Duodenal mucosa (tissue), 2 donors: Measurements from ENCODE around the gene SKAP2.

Experiments used
- H3K27ac ChIP-seq: one replicate; pipeline ENCODE4 v1.7.0; 2013; ENCODE audit warnings: low read depth, low read length
- H3K27me3 ChIP-seq, 2 donors: one replicate each; pipeline ENCODE4 v1.7.0; 2013; ENCODE audit warnings: low read length in 2 of 2, control low read depth in 1 of 2; ENCODE audit not compliant: insufficient read depth in 2 of 2, control insufficient read depth in 1 of 2
- H3K36me3 ChIP-seq, 2 donors: one replicate each; pipeline ENCODE4 v1.7.0; 2013; ENCODE audit warnings: low read length in 2 of 2, control low read depth in 1 of 2; ENCODE audit not compliant: insufficient read depth in 2 of 2, control insufficient read depth in 1 of 2
- H3K4me1 ChIP-seq, 2 donors: one replicate each; pipeline ENCODE4 v1.7.0; 2013; ENCODE audit warnings: low read length in 2 of 2, control low read depth in 1 of 2; ENCODE audit not compliant: insufficient read depth in 2 of 2, control insufficient read depth in 1 of 2
- H3K4me3 ChIP-seq, 2 donors: one replicate each; pipeline ENCODE4 v1.7.0; 2013; ENCODE audit warnings: low read length in 2 of 2, low read depth in 1 of 2
- H3K9ac ChIP-seq, 2 donors: one replicate each; pipeline ENCODE4 v1.7.0; 2013; ENCODE audit warnings: low read length in 2 of 2, low read depth in 1 of 2
- H3K9me3 ChIP-seq, 2 donors: one replicate each; pipeline ENCODE4 v1.7.0; 2013; ENCODE audit warnings: low read length in 2 of 2, control low read depth in 1 of 2; ENCODE audit not compliant: control insufficient read depth in 1 of 2

Gene SKAP2

DNA sequence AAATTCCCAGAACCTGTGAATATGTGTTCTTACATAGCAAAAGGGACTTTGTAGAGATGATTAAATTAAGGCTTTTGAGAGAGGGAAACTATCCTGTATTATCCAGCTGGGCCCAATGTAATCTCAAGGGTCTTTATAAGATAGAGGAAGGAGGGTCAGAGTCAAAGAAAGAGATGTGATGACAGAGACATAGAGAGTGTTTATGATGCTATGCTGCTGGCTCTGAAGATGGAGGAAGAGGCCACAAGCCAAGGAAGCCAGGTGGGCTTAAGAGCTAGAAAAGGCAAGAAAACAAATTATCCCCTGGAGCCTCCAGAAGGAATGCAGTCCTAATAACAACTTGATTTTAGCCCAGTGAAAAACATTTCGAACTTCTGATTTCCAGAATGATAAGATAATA, 15.3 kb upstream of the SKAP2 start:
- no peaks in the 10 kb centered on the region for H3K9me3 ChIP-seq
- no peak overlapping the region for H3K4me3 ChIP-seq
- no peaks in the 10 kb centered on the region for H3K4me1 ChIP-seq
- no peak overlapping the region for H3K9ac ChIP-seq
- no peaks in the 10 kb centered on the region for H3K27me3 ChIP-seq
- no peaks in the 10 kb centered on the region for H3K36me3 ChIP-seq
- no peak overlapping the region for H3K27ac ChIP-seq

DNA sequence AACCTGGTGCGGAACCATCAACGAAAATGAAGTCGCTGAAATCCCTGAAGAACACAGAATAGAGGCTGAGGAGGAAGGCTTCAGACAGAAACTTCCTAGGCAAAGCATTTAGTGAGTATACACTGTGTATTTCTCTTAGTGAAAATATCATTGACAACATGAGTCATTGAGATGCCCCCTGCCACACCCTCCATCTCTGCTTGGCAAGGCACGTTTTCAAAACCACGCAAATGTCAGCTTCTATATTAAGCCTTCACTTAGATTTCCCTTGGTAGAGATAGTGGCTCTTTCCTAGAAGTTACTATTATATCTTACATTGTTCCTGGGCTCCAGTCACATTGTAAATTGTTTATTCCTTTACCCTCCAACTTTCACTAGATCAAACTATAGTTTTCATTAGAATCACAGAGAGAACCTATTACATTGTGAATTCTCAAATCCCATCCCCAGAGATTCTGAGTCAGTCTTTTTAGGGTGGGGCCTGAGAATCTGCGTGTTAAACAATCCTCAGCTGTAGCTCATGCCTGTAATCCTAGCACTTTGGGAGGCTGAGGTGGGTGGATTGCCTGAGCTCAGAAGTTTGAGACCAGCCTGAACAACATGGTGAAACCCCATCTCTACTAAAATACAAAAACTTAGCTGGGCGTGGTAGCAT, 4.6 kb upstream of the SKAP2 start:
- Histone ChIP-seq H3K36me3 (no peaks in the 10 kb centered on the region), H3K4me3 (no peak overlapping the region), H3K9me3 (no peaks in the 10 kb centered on the region), H3K27me3 (no peaks in the 10 kb centered on the region), H3K27ac (no peak overlapping the region), H3K4me1 (no peaks in the 10 kb centered on the region), H3K9ac (no peak overlapping the region)

DNA sequence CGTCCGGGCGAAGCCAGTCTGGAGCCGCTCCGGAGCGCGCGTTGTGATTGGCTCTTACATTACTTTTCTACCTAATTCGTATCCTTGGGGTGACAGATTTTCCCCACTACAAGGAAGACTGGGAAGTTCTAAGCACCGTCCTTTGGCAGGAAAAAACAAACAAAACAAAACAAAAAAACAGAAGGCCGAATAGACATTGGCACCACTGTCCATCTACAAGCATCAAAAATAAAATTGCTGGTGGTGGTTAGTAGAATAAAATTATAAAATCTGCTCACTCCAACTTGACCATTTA, 651 bp upstream of the SKAP2 start:
- H3K9ac ChIP-seq: peak overlapping the region; percentile 42 to 78

DNA sequence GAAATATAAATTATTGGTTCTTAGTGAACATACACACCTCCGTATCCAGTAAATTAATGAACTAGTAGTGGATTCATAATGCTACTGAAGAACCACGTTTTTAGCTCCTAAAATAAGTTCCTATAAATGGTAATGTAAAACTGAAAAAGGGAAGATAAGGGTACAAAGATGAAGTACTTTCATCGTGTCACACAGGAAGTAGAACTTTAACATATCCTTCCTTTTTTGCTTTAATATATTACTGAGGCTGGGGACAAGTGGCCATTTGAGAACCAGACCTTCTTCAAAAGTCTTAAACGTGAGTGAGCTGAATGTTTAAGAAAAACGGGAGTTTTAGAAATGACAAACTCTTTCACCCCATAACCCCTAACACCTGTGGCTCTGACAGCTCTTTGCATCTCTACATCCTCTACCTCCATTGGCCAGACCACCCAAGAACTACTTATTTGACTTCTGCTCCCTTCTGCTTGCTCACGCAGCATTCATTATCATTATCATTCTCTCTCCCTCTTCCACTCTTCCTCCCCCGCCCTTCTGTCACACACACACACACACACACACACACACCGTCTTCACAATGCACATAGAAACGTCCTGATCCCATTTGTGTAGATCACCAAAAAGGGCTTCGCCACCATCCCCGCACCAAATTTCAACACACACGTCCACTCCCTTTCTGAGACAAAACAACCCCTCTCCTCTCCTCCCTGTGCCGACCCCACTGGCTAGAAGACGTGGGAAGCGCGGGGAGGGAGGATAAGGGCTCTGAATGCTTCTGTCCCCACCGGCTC, 677 bp downstream of the SKAP2 start:
- no peaks in the 10 kb centered on the region for H3K36me3 ChIP-seq
- peaks cover 0 to 13% of the 10 kb centered on the region in 2 donors for H3K4me1 ChIP-seq
- H3K27me3 ChIP-seq: no peaks in the 10 kb centered on the region
- peak overlapping the region; percentile 94 for H3K27ac ChIP-seq
- H3K9ac ChIP-seq: peak overlapping the region; percentile 90 to 96
- no peaks in the 10 kb centered on the region for H3K9me3 ChIP-seq
- peak overlapping the region; percentile 94 to 95 for H3K4me3 ChIP-seq

More for the DNA sequence above, 651 bp upstream of the SKAP2 start:
- peaks cover 0 to 13% of the 10 kb centered on the region in 2 donors for H3K4me1 ChIP-seq
- peak overlapping the region; percentile 86 for H3K27ac ChIP-seq
- H3K36me3 ChIP-seq: no peaks in the 10 kb centered on the region
- H3K4me3 ChIP-seq: peak overlapping the region; percentile 94 to 95
- H3K9me3 ChIP-seq: no peaks in the 10 kb centered on the region
- H3K27me3 ChIP-seq: no peaks in the 10 kb centered on the region

DNA sequence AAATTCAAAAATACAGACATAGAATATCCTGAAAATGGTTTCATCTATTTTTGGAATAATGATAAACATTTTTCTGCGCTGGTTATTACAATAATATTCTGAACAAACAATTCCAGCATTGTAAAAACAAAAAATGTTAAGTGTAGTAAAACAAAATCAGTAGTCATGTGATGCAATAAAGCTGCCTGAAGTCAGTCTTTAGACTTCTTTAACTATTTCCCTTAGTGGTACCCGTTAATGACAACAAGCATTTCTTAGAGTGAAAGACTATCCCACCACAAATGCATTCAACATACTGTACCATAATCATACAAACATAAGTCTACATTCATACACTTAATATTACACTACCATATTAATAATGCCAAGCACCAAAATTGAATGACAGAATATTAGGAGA, 1.6 kb downstream of the SKAP2 start:
- H3K9me3 ChIP-seq: no peaks in the 10 kb centered on the region
- H3K36me3 ChIP-seq: no peaks in the 10 kb centered on the region
- no peak overlapping the region for H3K27ac ChIP-seq
- H3K4me1 ChIP-seq: peaks cover 0 to 13% of the 10 kb centered on the region in 2 donors
- no peaks in the 10 kb centered on the region for H3K27me3 ChIP-seq
- H3K4me3 ChIP-seq: peak overlapping the region in 1 of 2 donors; percentile 94
- H3K9ac ChIP-seq: no peak overlapping the region

DNA sequence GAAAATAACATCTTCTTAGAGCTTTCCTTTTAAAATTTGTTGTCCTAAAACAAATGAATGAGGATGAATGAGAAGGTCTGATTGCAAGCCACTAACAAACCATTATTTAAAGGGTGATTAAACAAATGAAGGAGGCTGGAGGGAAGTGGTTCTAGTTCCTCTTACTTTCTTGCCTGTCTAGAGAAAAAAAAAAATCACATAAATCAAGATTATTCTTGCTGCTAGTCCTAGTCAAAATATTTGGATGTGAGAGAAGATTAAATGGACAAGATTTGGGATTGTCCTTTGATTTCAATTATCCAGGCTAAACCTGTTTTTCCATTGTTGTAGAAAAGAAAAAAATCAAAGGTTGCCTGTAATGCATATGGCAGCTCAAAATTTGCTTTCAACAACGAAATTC, 3.3 kb downstream of the SKAP2 start:
- Histone ChIP-seq H3K27me3 (no peaks in the 10 kb centered on the region), H3K27ac (no peak overlapping the region), H3K9ac (no peak overlapping the region)

DNA sequence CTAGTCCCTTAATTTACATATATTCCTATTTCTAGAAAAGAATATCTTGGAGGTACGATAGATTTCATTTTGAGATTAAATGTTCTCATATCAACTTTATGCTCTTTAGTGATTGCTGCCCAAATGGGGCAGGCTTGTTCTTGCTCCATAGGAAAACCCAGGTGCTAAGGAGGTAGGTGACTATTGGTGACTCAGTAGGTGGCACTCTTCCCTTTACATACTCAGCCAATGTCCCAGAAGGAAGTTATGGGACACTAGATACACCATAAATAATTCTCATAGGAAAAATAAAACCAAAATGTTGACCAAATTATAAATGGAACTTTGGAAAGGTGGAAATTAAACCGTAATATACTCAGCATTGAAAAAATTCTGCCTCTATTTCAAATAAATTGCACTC, 4.0 kb downstream of the SKAP2 start:
- Histone ChIP-seq H3K9ac (no peak overlapping the region), H3K4me1 (peaks cover 0 to 13% of the 10 kb centered on the region in 2 donors), H3K36me3 (no peaks in the 10 kb centered on the region), H3K27me3 (no peaks in the 10 kb centered on the region), H3K27ac (no peak overlapping the region), H3K9me3 (no peaks in the 10 kb centered on the region), H3K4me3 (no peak overlapping the region)

More for the DNA sequence above, 3.3 kb downstream of the SKAP2 start:
- no peaks in the 10 kb centered on the region for H3K9me3 ChIP-seq
- no peaks in the 10 kb centered on the region for H3K36me3 ChIP-seq
- H3K4me1 ChIP-seq: peaks cover 0 to 13% of the 10 kb centered on the region in 2 donors
- H3K4me3 ChIP-seq: no peak overlapping the region

DNA sequence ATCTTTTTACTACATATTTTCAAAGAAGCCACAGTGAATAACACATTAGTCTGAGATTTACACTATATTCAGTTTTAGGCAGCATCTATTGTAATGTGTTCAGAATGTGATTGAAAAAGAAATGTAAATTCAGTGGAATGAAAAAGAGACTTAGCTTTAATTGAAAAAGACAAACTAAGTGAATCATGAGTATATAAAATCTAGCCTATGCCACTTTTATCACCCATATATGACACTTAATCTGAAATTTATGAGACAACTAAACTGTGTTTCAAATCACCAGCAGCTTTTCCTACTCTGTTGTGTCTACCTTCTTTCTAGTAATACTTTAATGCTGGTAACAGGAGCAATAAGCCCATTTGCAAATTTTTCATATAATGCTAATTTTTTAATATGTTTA, 4.7 kb downstream of the SKAP2 start:
- Histone ChIP-seq H3K36me3 (no peaks in the 10 kb centered on the region), H3K9me3 (no peaks in the 10 kb centered on the region), H3K4me3 (no peak overlapping the region), H3K4me1 (peaks cover 0 to 13% of the 10 kb centered on the region in 2 donors), H3K27ac (no peak overlapping the region), H3K9ac (no peak overlapping the region), H3K27me3 (peaks cover 0 to 3% of the 10 kb centered on the region in 2 donors)

DNA sequence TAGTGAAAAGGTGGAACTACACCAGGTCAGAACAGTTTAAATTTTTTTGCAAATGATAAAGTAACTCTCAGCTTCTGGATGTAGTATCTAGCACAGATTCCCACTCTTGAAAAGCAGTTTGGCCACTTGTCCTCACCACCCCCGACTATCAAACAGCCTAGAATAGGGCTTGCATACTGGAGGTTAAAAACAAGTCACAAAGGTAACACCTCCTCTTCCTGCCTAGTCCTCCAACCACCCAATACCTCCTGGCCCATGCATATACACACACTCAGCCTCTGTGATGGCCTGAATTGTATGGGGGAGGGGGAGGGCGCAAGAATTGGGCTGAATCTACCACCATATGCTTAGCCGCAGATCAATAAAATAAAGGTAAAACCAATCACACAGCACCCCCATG, 5.7 kb downstream of the SKAP2 start:
- no peak overlapping the region for H3K27ac ChIP-seq
- peaks cover 0 to 13% of the 10 kb centered on the region in 2 donors for H3K4me1 ChIP-seq
- H3K4me3 ChIP-seq: no peak overlapping the region
- no peaks in the 10 kb centered on the region for H3K36me3 ChIP-seq
- H3K27me3 ChIP-seq: peaks cover 0 to 3% of the 10 kb centered on the region in 2 donors
- H3K9ac ChIP-seq: peak overlapping the region in 1 of 2 donors; percentile 14
- H3K9me3 ChIP-seq: no peaks in the 10 kb centered on the region

DNA sequence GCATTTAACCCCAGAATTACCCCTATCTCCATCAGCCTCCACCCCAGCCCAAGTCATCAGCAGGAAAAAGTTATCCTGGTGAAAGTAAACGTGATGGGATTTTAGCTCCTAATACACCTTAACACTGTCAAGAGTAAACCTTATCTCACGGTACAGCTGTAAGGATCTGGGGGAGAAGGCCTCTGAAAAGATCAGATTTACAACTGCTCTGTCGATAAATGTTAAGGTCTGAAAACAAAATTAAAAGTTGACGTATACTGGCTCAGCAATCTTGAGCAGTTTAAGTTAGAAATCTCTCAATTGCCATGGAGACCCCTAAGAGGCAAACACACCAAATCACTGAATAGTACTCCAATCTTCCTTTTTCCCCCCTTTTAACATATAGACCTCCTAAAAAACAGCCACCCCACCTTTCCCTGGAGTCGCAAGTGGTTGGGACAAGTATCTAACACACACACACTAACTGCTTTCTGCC, 6.1 kb downstream of the SKAP2 start:
- Histone ChIP-seq H3K4me3 (peak overlapping the region in 1 of 2 donors; percentile 7), H3K4me1 (peaks cover 0 to 8% of the 10 kb centered on the region in 2 donors), H3K9me3 (no peaks in the 10 kb centered on the region), H3K9ac (peak overlapping the region in 1 of 2 donors; percentile 14), H3K27ac (peak overlapping the region; percentile 67), H3K36me3 (no peaks in the 10 kb centered on the region), H3K27me3 (peaks cover 0 to 3% of the 10 kb centered on the region in 2 donors)
